IPS-18a (cell line): Measurements from ENCODE around the gene PHKA1.
"Not testable (repeated sequence)": the region's sequence is repeated elsewhere in the genome, so short reads cannot be mapped to it uniquely, and the experiment has no call there.

Source experiments
- H3K27ac ChIP-seq: one replicate; pipeline ENCODE4 v1.5.1; 2013; ENCODE audit warnings: low read length
- H3K27me3 ChIP-seq: one replicate; pipeline ENCODE4 v1.6.1; 2013; ENCODE audit warnings: mild to moderate bottlenecking, low read length; ENCODE audit not compliant: control insufficient read depth, insufficient read depth
- H3K36me3 ChIP-seq: one replicate; pipeline ENCODE4 v1.6.1; 2013; ENCODE audit warnings: low read depth, low read length; ENCODE audit not compliant: control insufficient read depth
- H3K4me1 ChIP-seq: one replicate; pipeline ENCODE4 v1.6.1; 2013; ENCODE audit warnings: low read depth, low read length; ENCODE audit not compliant: control insufficient read depth
- H3K4me3 ChIP-seq: one replicate; pipeline ENCODE4 v1.5.1; 2013; ENCODE audit warnings: low read length
- H3K9ac ChIP-seq: one replicate; pipeline ENCODE4 v1.6.1; 2013; ENCODE audit warnings: mild to moderate bottlenecking, low read length, moderate library complexity
- H3K9me3 ChIP-seq: one replicate; pipeline ENCODE4 v1.6.1; 2013; ENCODE audit warnings: low read depth, low read length; ENCODE audit not compliant: control insufficient read depth

The PHKA1 gene

GRCh38 chrX:72713599-72714477, at the start of gene PHKA1:
Gene PHKA1 (minus strand): TSS chrX:72714306. CDS start chrX:72713880, 426 bp downstream.
- not testable (repeated sequence) for H3K27ac ChIP-seq, H3K4me1 ChIP-seq, H3K9me3 ChIP-seq, H3K36me3 ChIP-seq, H3K27me3 ChIP-seq
- peak within 1 kb of the TSS; percentile 8 for H3K9ac ChIP-seq
- H3K4me3 ChIP-seq: peak within 1 kb of the TSS; percentile 40

GRCh38 chrX:72760454-72760853, 46.3 kb upstream of the PHKA1 start:
- not testable (repeated sequence) for H3K9me3 ChIP-seq, H3K4me1 ChIP-seq, H3K4me3 ChIP-seq, H3K27me3 ChIP-seq, H3K36me3 ChIP-seq, H3K9ac ChIP-seq, H3K27ac ChIP-seq

GRCh38 chrX:72748545-72748944, 34.4 kb upstream of the PHKA1 start:
- H3K36me3 ChIP-seq, H3K4me3 ChIP-seq, H3K27ac ChIP-seq, H3K27me3 ChIP-seq, H3K9me3 ChIP-seq, H3K9ac ChIP-seq, H3K4me1 ChIP-seq: not testable (repeated sequence)

GRCh38 chrX:72745546-72745945, 31.4 kb upstream of the PHKA1 start:
- H3K9ac ChIP-seq: not testable (repeated sequence)

GRCh38 chrX:72735561-72735960, 21.5 kb upstream of the PHKA1 start:
- peaks cover 17% of the 10 kb centered on the region for H3K9me3 ChIP-seq
- no peak overlapping the region for H3K9ac ChIP-seq
- H3K4me3 ChIP-seq: no peak overlapping the region
- H3K4me1 ChIP-seq: no peaks in the 10 kb centered on the region
- no peaks in the 10 kb centered on the region for H3K36me3 ChIP-seq
- no peak overlapping the region for H3K27ac ChIP-seq
- H3K27me3 ChIP-seq: peaks cover 5% of the 10 kb centered on the region

More at GRCh38 chrX:72745546-72745945, 31.4 kb upstream of the PHKA1 start:
- not testable (repeated sequence) for H3K27ac ChIP-seq, H3K36me3 ChIP-seq, H3K9me3 ChIP-seq, H3K27me3 ChIP-seq, H3K4me1 ChIP-seq, H3K4me3 ChIP-seq

GRCh38 chrX:72733636-72734035, 19.5 kb upstream of the PHKA1 start:
- H3K9ac ChIP-seq: not testable (repeated sequence)

GRCh38 chrX:72727846-72728245, 13.7 kb upstream of the PHKA1 start:
- Histone ChIP-seq H3K27me3 (no peaks in the 10 kb centered on the region), H3K9me3 (peaks cover 8% of the 10 kb centered on the region), H3K27ac (no peak overlapping the region), H3K4me3 (no peak overlapping the region), H3K36me3 (no peaks in the 10 kb centered on the region), H3K4me1 (no peaks in the 10 kb centered on the region), H3K9ac (no peak overlapping the region)

More at GRCh38 chrX:72733636-72734035, 19.5 kb upstream of the PHKA1 start:
- H3K27ac ChIP-seq, H3K27me3 ChIP-seq, H3K36me3 ChIP-seq, H3K4me3 ChIP-seq, H3K4me1 ChIP-seq: not testable (repeated sequence)
- H3K9me3 ChIP-seq: peaks cover 19% of the 10 kb centered on the region

- H3K27me3 ChIP-seq: peaks cover 6% of the 10 kb centered on the region
- no peak overlapping the region for H3K4me3 ChIP-seq
- no peaks in the 10 kb centered on the region for H3K36me3 ChIP-seq
- no peak overlapping the region for H3K9ac ChIP-seq
- no peak overlapping the region for H3K27ac ChIP-seq
- H3K4me1 ChIP-seq: no peaks in the 10 kb centered on the region
- H3K9me3 ChIP-seq: peaks cover 11% of the 10 kb centered on the region
Observed at GRCh38 chrX:72716766-72717165, 2.7 kb upstream of the PHKA1 start.

- Histone ChIP-seq H3K9ac (no peak overlapping the region), H3K27ac (no peak overlapping the region), H3K4me1 (no peaks in the 10 kb centered on the region), H3K36me3 (no peaks in the 10 kb centered on the region), H3K9me3 (peaks cover 10% of the 10 kb centered on the region), H3K27me3 (peaks cover 6% of the 10 kb centered on the region), H3K4me3 (no peak overlapping the region)
Observed at GRCh38 chrX:72715546-72715945, 1.4 kb upstream of the PHKA1 start.

- Histone ChIP-seq H3K36me3 (no peaks in the 10 kb centered on the region), H3K9ac (peak overlapping the region; percentile 8), H3K27me3 (peaks cover 6% of the 10 kb centered on the region), H3K9me3 (peaks cover 13% of the 10 kb centered on the region), H3K4me1 (no peaks in the 10 kb centered on the region), H3K4me3 (peak overlapping the region; percentile 40), H3K27ac (no peak overlapping the region)
Observed at GRCh38 chrX:72714478-72714916, 391 bp upstream of the PHKA1 start.

GRCh38 chrX:72713130-72713529, 976 bp downstream of the PHKA1 start:
- peaks cover 8% of the 10 kb centered on the region for H3K9me3 ChIP-seq
- no peak overlapping the region for H3K27ac ChIP-seq
- no peak overlapping the region for H3K9ac ChIP-seq
- no peaks in the 10 kb centered on the region for H3K4me1 ChIP-seq
- no peaks in the 10 kb centered on the region for H3K36me3 ChIP-seq
- H3K4me3 ChIP-seq: peak overlapping the region; percentile 40
- peaks cover 6% of the 10 kb centered on the region for H3K27me3 ChIP-seq
